CD4-positive, alpha-beta T cell treated with Interferon alpha-2 for 1 hour (primary cell): ENCODE measurements around the gene MRPL2.
"Not testable (repeated sequence)": the region's sequence is repeated elsewhere in the genome, so short reads cannot be mapped to it uniquely, and the experiment has no call there.

Experiments
- DNase-seq, 2 donors: peaks; one replicate each; pipeline ENCODE4 v3.0.0-alpha.2; 2020 to 2022

MRPL2 gene

DNA sequence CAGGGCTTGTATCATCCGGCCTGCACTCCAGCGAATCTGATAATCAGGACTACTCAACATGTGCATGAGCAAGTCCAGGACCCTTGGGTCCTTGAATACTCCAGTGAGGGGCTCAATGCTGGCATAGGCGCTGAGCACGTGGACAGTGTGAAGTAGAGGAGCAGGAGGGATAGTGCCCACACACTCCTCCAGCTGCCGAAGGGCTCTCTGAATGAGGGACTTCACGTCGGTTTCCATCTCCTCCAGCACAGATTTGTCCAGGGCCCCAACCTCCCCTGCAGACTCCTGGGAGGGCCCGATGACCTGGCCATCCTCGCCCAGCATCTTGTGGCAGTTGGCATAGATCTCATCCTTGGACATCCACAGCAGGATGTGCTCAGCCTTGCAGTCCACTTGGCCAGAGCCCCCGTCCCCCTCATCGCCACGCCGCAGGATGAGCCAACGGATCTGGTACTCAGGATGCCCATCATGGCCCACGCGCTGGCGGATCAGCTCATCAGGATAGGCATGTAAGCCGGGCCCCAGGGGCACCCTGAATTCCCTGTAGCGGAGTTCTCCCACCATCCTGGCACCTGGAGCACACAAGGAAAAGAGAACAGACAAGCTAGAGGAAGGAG, 6.9 kb downstream of the MRPL2 start:
- no peak for DNase-seq

DNA sequence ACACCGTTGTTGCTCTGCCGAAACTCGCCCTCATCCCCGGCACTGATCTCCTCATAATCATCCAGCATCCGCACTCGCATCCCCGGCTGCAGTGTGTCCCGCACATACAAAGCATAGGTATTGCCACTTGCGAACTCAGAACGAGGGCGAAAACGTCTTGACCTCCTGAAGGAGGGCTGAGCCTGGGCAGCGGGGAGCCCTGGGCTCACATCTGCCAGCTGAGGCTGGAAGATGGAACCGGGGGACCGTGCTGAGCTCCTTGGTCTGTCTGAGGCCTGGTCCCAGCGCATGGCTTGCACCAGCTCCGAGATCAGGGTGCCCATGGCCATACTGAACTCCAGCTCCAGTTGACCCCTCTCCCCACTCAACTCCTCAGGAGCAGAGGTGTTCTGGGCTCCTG, 8.3 kb downstream of the MRPL2 start:
- no peak for DNase-seq

DNA sequence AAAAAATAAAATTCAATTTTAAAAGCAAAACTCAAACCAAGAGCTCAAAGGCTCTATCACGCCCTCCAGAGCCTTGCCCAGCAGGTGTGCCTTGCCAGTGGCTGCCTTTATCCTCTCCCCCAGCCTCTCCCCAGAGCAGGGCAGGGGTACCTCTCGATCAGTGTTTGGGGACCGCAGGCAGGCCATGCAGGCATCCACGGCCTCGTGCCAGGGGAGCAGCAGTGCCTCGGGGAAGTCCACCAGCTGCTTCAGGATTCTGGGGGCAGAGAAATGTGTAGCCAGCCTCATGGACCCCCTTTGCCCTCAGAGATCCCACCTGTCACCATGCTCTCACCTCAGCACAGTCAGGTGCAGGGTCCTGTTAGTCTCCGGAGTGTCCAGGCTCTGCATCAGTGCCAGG, 11.2 kb downstream of the MRPL2 start:
- no peak for DNase-seq

DNA sequence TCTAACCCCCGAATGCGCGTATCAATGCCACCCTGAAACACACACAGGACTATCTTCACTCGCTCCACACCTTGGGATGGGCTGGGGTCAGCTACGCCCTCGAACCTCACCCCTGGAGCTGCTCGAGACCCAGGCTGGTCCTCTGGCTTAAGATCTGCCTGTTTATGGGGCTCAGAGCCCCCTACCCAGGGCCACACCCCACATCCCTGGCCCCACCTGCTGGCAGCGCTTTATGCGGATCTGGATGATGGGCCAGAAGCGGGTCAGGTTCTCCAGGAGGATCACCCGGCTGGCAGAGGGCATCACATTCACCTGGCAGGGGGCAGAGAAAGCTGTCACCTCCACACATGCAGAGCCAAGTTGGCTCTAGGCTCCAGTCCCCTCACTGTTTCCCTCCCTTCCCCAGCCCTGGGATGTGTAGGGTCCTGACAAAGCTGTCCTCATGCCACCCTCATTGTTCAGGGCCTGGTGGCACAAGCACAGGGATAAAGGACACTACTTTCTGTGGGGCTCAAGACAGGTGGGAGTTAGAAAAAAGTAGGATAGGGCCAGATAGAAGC, 13.8 kb downstream of the MRPL2 start:
- DNase-seq: no peak

DNA sequence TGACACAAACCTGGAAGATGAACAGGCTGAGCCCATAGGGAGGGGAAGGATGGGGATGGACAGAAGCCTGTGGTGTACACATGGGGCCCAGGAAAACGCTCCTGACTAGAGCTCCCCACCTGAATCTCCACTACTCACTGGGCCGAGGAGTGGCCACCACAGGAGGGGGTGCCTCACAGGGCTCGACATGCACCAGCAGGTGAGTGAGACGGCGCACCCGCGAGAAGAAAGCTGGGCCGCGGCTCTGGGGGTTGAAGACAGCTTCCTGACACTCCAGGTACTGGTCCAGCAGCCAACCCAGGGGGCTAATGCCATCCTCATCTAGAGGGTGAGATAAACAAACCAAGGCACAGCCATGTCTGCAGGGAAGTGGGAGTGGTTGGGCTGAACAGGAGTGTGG, 15.9 kb downstream of the MRPL2 start:
- DNase-seq: no peak

DNA sequence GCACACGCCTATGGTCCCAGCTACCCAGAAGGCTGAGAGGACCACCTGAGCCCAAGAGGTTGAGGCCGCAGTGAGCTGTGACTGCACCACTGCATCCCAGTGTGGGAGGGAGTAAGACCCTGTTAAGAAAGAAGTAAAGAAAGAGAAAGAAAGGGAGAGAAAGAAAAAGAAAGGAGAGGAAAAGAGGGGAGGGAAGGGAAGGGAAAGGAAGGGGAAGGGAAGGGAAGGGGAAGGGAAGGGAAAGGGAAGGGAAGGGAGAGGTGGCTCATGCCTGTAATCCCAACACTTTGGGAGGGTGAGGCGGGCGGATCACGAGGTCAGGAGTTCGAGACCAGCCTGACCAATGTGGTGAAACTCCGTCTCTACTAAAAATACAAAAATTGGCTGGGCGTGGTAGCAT, 17.8 kb downstream of the MRPL2 start:
- not testable (repeated sequence) for DNase-seq

DNA sequence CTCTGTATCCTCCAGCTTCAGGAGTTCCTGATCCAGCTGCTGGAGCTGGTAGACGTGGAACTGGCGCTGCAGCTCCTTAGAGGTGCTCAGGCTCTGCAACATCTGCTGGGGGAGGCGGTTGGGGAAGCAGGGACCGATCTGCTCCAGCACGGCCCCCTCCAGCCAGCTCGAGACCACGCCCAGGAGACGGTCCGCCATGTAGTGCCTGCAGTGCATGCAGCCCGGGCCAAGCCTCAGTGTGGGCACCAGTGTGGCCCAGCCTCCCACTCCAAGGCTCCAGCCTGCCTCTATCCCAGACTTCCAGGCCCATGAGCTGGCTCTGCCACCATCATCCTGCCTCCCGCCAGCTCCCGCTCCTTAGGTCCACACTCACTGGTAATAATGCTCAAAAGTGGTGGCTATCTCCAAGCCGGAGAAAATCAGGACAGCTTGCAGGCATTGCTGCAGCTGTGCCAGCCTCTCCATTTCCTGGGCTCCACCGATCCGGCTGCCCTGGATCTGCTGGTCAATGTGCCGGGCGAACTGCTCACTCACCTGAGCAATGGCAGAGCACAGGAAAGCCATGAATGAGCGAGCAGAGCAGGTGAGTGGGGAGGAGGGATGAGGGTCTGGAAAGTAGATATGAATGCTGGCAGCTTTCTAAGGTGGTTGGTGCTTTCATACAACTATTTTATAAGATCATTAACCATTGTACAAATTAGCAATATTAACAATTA, 18.5 kb downstream of the MRPL2 start:
- DNase-seq: no peak

DNA sequence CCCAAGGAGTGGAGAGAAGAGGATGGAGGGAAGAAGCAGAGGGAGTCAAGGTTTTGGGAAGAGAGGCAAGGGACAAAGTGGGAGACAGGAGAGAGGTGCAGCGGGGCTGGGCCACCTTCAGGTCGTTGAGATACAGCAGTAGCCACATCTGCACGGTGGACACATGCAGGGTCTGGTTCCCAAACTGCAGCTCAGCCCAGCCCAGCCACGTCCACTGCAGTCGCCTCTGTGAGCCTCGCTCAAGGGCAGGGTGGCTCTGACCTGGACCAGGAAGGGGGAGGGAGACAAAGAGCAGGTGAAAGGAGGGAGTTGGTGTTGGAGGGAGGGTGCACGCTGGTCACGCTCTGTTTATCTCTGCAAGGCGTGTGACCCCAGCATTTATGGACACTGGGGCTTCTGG, 20.5 kb downstream of the MRPL2 start:
- DNase-seq: no peak

DNA sequence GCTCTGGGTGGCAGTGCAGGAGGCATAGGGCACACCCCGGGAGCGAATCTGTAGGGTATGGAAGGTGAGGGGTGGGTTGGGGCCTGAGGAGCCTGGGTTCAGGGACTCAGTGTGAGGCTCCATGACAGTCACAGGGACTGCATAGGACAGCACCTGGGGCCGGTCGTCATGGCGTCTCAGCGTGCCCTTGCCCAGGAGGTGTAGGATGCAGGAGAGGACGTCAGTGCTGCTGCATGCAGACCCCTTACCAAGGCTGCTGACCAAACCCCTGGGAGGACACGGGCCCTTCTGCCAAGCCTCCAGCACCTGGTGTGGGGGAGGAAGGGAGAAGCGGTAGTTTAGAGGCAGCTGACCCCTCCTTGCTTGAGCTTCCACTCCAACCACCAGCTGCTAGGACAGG, 21.5 kb downstream of the MRPL2 start:
- no peak for DNase-seq

DNA sequence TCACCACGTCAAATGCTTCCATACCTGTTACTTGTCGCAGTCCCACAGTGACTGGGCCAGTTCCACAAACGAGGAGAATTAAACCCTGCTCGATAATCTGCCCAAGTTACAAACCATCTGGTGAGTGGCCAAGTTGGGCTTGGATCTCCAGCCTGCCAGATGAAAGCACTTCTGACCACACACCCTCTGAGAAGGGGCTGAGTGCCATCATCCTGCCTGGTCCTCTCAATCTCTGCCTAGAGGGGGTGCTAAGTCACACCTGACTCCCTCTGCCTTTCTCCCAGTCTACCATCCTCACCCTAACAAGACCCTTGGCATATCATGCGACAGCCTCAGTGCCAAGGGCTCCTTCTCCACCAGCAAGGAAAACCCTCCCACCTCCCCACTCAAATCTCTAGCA, 22.0 kb downstream of the MRPL2 start:
- DNase-seq: no peak

DNA sequence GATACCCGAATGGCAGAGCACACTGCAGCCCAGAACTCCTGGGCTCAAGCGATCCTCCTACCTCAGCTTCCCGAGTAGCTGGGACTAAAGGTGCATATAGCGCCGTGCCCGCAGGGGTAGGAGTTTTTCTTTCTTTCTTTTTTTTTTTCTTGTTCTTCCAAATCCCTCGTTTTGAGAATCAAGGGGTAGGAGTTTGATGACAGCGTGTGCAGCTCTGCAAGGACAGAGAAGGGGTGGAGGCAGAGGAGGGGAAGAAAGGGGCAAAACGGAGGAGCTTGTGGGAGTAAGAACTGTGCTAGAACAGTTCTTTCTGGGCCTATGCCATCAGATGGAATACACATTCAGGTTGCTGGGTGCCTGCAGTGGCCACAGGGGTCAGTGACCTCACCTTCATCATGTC, 22.5 kb downstream of the MRPL2 start:
- no peak for DNase-seq

DNA sequence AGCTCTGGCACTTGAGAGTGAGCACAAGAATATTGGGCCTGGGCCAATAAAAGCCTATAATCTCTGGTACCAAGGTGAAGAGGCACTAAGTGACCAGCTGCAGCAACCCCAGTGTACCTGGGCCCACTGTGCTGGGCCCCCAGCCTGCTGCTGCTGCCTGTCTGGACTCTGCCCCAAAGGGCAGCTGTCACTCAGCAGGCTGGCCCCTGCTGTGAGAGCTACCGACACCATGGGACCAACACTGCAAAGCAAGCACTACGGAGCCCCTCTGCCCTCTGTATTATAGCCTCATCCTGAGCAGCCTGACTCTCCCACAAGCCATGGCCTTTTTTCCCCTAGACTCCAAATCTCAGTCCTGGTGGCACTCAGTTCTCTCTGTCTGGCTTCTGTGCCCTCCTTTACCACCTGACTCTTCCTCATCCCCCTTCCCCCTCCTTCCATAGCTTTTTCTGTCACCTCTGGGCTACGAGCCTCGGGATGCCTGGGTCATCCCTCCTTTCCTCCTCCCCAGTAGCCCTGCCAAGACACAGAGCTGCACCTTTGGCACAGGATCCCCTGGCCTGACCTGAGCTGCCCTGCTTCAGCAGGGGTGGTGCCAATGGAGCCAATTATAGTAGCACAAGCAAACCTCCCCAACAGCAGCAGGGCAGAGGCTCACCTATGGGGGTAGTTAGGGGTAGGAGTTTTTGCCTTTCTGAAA, 23.6 kb downstream of the MRPL2 start:
- no peak for DNase-seq

DNA sequence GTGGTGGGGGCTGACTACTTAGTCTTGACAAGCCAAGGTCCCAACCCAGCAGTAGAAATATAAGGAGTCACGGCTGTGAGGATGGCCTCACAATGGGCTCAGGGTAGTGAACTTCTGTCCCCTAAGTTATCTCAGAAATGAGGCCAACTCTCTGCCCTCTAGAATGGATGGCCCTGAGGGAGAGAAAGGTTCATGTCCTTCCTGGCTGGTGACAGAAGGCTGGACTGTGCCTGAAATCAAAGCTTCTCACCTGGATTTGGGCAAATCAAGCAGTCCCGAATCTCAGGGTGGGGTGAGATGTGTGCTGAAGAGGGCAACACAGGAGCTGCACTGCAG, 25.1 kb downstream of the MRPL2 start:
- no peak for DNase-seq

DNA sequence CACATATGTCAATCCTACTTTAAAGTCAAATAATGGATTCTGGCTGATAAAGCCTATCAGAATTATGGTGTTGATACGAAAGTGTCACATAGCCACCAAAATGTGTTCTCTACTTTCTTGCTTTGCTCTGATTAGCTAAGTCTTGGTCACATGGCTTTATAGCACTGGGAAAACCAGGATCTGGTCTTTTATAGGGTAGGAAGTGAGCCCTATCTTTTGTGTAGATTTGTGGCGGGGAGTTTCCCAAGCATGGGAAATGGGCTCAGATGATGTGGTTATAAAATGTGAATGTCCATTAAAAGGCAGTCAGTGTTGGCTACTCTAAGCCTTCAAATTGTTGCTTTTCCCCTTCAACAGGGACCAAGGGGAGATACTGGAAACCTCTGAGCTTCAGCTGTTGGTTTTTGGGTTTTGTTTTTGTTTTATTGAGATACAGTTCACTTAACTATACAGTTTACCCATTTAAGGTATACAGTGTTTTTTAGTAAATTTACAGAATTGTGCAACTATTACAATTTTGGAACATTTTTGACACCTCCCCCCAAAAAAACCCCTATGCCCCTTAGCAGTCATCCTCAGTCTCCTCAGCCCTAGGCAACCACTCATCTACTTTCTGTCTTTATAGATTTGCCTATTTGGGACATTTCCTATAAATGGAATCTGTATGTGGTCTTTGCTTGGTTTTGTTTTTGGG, 25.6 kb downstream of the MRPL2 start:
- DNase-seq: no peak

DNA sequence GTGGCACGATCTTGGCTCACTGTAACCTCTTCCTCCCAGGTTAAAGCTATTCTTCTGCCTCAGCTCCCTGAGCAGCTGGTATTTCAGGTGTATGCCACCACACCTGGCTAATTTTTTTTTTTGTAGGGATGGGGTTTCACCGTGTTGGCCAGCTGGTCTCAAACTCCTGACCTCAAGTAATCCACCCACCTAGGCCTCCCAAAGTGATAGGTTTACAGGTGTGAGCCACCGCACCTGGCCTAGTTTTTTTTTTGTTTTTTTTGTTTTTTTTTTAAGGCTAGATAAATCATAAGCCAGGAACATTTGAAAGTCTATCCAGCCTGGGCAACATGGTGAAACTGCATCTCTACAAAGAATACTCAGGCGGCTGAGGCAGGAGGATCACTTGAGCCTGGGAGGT, 26.9 kb downstream of the MRPL2 start:
- DNase-seq: no peak

DNA sequence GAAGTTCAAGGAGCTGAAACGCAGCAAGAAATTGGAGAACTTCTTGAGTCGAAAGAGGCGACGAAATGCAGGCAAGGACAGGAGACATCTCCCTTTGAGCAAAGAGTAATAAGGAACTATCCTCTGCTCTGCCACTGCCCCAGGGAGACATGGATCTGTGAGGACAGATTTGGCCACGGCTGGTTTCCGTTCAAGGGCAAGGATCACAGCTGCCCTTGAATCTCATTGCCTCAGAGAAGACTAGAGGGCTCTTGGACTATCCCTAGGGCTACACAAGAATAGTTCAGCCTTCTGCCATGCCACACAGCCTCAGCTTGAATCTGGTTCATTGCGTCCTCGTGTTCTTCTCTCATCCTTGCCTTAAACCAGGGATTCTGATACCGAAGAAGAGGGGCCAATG, 30.1 kb downstream of the MRPL2 start:
- DNase-seq: no peak

DNA sequence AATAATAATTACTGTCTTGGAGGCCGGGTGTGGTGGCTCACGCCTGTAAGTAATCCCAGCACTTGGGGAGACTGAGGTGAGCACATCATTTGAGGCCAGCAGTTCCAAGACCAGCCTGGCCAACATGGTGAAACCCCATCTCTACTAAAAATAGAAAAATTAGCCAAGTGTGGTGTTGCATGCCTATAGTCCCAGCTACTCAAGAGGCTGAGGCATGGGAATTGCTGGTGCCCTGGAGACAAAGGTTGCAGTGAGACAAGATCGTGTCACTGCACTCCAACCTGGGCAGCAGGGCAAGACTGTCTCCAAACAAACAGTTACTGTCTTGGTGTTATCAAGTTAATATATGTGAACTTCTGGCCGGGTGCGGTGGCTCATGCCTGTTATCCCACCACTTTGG, 32.9 kb downstream of the MRPL2 start:
- no peak for DNase-seq

DNA sequence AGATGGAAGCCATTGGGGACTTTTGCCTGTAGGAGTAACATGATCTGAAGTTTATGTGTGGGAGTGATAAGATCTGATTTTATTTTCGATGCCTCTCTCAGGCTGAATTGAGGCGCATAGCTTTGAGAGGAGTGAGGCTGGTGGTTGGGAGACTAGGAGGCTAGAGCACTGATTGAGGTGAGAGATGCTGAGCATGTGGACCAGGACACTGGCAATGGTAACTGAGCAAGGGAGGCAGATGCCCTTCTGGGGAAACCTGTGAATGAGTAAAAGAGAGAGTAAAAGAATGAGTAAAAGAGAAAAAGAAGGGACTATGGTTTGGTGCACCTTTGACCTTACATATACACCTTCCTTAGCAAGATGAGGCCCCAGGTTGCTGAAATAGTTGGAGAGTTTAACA, 34.8 kb downstream of the MRPL2 start:
- DNase-seq: no peak

DNA sequence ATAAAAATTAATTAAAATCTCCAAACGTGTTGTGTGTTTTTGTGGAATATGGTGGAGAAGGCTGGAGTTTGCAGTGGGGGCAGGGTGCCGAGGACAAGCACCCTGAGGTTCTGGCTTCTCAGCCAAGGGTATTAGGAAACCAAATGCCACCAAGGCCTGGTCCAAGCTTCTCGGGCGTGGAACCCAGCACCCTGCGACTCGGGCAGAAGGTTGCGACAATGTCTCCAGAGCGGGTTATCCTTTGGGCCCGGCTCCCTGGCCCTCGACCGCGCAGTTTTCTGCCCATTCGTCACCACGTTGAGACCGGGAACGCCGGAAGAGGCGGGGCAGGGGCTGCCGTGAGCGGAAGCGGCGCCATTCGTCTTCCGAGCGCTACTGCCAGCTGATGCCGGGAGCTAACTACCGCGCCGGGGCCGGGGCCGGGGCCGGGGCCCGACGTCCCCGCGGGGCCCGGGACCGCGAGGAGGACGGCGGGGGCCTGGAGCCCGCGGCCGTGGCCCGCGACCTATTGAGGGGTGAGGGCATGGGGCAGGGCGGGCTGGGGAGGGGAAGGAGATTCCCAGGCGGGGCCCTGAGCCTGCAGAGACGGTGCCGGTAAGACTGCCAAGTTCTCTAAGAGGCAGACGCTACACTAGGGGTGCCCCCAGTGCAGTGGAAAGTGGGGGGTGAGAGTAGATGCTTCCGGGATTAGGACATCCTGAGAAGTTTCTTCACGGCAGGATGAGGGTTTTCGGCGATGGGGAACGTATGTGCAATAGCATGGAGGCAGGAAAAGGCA, 37.8 kb downstream of the MRPL2 start, which contains the start of gene RRP36:
Gene RRP36, plus strand, starts transcription at position 354 of the 778 bp plus-strand sequence. Its CDS starts 32 bp downstream, at position 386.
- DNase-seq: peak; percentile 43 to 70

DNA sequence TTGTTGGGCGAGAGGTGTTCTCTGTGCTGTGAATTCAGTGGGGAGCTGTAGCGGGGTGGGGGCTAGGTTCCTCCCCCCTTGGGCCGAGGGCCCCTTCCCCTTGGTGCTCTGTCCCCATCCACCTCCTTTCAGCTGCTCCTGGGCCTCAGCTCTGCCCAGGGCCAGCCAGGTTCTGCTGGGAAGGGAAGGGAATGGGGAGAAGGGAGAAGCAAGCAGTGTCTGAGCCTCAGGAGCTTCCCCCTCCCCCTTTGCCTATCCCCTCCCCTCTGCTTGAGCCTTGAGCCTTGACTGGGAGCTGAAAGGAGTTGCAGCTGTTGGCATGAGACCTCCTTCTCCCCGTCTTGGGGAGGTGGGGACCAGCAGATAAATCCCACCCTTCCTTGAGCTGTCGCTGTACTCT, 38.4 kb downstream of the MRPL2 start:
- no peak for DNase-seq

DNA sequence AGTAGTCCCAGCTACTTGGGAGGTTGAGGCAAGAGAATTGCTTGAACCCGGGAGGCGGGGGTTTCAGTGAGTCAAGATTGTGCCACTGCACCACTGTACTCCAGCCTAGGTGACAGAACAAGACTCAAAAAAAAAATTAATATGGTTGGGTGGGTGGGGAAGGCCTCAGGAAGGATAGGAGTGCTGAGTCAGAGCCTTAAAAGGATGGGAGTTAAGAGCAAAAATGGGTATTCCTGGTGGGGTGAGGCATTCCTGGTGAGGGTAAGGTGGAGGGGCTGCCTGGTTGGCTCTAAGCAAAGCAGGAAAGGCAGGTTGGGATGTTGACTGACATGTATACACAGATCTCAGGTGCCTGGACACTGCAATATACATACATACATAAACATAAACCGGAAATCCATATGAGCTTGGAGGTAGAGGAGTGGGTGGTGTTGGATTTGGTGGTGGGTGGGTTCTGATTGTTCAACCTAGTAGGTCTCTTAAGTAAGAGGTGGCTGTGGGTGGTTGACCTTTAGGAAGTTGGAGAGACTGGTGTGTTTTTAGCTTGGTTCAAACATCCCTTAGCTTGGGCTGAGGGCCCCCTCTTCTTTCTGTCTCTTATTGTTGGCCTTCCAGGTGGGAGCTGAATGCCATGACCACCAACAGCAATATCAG, 39.1 kb downstream of the MRPL2 start:
- DNase-seq: no peak

DNA sequence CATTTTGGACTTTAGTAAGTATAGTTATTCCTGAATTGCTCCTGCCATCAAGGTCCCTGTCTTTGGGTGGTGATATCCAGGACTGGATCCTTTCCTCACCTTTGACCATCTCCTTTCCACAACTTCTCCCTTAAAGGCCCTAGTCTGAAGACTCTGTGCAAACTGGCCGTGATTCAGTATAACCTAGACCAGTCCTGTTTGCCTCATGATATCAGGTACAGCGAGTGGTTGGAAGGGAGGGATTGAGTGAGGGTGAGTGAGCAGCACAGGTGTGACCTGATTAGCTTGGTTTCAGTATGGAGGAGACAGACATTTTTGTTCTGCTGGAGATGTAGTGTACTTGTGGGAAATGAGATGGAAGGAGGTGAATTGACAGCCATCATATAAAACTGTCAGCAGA, 40.1 kb downstream of the MRPL2 start:
- no peak for DNase-seq
